Panc1 (cell line): Measurements from ENCODE around the gene ATXN3L.

Experiments used
- POLR2AphosphoS5 ChIP-seq: IDR thresholded peaks from 2 replicates; pipeline ENCODE4 v1.6.1; 2012; ENCODE audit warnings: mild to moderate bottlenecking, low read depth, low read length, moderate library complexity
- SIN3A ChIP-seq: IDR thresholded peaks from 2 replicates; pipeline ENCODE4 v1.6.1; 2012; ENCODE audit warnings: low read depth, mild to moderate bottlenecking, low read length, moderate library complexity, borderline replicate concordance; ENCODE audit not compliant: insufficient read depth
- TCF7L2 ChIP-seq: IDR thresholded peaks from 2 replicates; pipeline ENCODE4 v1.6.1; 2011; ENCODE audit warnings: mild to moderate bottlenecking, low read depth, low read length, inconsistent platforms
- TF ChIP-seq, protein P1 (sequence below): fragments of 450-650 bp; IDR thresholded peaks from 2 replicates; pipeline ENCODE4 v1.5.1; 2017; ENCODE audit warnings: mild to moderate bottlenecking
- TF ChIP-seq, protein P2 (sequence below), 2 experiments: IDR thresholded peaks; 2 replicates each; pipeline ENCODE4 v1.6.1; 2011 to 2012; ENCODE audit warnings: low read depth in 2 of 2, control low read depth in 1 of 2, low read length in 1 of 2, mild to moderate bottlenecking in 1 of 2, moderate library complexity in 1 of 2; ENCODE audit not compliant: insufficient read depth in 1 of 2

DNA sequence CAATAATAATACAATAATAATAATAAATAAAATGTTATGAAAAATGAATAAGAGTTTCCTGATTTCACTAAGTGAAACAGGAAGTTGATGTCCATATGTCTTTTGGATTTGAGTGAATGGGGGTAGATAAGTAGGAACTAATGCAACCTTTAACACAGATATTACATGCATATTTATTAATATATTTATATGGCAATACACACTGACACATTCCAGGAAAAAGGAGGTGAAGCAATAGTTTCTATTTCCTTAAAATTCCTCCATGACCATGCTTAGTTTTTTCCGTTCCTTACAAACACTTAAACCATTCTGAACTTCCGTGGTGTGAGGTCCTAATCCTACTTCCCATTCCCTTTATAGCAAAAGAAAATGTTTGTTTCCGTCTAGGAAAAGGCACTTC lies 48.3 kb downstream of the ATXN3L start:
- TF ChIP-seq, protein P1, sequence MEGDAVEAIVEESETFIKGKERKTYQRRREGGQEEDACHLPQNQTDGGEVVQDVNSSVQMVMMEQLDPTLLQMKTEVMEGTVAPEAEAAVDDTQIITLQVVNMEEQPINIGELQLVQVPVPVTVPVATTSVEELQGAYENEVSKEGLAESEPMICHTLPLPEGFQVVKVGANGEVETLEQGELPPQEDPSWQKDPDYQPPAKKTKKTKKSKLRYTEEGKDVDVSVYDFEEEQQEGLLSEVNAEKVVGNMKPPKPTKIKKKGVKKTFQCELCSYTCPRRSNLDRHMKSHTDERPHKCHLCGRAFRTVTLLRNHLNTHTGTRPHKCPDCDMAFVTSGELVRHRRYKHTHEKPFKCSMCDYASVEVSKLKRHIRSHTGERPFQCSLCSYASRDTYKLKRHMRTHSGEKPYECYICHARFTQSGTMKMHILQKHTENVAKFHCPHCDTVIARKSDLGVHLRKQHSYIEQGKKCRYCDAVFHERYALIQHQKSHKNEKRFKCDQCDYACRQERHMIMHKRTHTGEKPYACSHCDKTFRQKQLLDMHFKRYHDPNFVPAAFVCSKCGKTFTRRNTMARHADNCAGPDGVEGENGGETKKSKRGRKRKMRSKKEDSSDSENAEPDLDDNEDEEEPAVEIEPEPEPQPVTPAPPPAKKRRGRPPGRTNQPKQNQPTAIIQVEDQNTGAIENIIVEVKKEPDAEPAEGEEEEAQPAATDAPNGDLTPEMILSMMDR = no peak
- no peak for TF ChIP-seq SIN3A
- no peak for TF ChIP-seq POLR2AphosphoS5
- TF ChIP-seq TCF7L2 = no peak
- TF ChIP-seq, protein P2, sequence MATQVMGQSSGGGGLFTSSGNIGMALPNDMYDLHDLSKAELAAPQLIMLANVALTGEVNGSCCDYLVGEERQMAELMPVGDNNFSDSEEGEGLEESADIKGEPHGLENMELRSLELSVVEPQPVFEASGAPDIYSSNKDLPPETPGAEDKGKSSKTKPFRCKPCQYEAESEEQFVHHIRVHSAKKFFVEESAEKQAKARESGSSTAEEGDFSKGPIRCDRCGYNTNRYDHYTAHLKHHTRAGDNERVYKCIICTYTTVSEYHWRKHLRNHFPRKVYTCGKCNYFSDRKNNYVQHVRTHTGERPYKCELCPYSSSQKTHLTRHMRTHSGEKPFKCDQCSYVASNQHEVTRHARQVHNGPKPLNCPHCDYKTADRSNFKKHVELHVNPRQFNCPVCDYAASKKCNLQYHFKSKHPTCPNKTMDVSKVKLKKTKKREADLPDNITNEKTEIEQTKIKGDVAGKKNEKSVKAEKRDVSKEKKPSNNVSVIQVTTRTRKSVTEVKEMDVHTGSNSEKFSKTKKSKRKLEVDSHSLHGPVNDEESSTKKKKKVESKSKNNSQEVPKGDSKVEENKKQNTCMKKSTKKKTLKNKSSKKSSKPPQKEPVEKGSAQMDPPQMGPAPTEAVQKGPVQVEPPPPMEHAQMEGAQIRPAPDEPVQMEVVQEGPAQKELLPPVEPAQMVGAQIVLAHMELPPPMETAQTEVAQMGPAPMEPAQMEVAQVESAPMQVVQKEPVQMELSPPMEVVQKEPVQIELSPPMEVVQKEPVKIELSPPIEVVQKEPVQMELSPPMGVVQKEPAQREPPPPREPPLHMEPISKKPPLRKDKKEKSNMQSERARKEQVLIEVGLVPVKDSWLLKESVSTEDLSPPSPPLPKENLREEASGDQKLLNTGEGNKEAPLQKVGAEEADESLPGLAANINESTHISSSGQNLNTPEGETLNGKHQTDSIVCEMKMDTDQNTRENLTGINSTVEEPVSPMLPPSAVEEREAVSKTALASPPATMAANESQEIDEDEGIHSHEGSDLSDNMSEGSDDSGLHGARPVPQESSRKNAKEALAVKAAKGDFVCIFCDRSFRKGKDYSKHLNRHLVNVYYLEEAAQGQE (IDR thresholded peaks at IDR 0.05; ENCODE audit: insufficient read depth in 1 of 2, low read depth in 2 of 2, low read length in 1 of 2) = no peak
